ENCODE results near the gene ATP11A.

Gene ATP11A

GRCh38 chr13:112692586-112692985 is 2.7 kb downstream of the ATP11A start:
- no peak for DNase-seq (ENCODE audit: low read depth)
- TF ChIP-seq, protein P1, sequence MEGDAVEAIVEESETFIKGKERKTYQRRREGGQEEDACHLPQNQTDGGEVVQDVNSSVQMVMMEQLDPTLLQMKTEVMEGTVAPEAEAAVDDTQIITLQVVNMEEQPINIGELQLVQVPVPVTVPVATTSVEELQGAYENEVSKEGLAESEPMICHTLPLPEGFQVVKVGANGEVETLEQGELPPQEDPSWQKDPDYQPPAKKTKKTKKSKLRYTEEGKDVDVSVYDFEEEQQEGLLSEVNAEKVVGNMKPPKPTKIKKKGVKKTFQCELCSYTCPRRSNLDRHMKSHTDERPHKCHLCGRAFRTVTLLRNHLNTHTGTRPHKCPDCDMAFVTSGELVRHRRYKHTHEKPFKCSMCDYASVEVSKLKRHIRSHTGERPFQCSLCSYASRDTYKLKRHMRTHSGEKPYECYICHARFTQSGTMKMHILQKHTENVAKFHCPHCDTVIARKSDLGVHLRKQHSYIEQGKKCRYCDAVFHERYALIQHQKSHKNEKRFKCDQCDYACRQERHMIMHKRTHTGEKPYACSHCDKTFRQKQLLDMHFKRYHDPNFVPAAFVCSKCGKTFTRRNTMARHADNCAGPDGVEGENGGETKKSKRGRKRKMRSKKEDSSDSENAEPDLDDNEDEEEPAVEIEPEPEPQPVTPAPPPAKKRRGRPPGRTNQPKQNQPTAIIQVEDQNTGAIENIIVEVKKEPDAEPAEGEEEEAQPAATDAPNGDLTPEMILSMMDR (conservative IDR thresholded peaks at IDR 0.05; ENCODE audit: low read depth, low read length): no peak
- H3K4me3 ChIP-seq (ENCODE audit: low read depth, low read length): no peak overlapping the region

DNA sequence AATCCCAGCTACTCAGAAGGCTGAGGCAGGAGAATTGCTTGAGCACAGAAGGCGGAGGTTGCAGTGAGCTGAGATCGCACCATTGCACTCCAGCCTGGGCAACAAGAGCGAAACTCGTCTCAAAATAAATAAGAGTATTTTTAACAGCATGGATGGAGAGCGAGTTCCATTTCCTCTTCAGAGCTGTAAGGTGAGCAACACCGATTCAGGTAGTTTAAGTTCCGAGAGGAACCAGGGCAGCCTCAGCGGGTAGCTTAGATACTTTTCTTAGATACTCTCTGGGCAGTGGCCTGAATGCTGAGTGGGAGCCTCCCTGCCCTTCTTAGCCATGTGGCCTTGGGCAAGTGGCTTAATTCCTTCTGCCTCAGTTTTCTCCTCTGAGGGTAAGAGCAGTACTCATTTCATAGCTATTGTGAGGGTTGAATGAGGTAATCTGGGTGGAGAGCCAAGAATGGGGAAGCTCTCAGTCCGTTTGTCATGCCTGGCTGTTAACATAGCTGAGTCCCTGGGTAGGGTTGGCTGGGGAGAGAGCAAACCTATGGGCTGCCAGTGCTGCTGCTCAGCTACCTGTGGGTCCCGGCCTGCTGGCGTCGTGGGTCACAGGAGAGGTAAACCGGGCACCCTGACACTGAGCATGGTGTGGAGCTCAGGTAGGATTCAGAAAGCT is 4.1 kb downstream of the ATP11A start:
- no peak overlapping the region for H3K4me3 ChIP-seq (ENCODE audit: low read depth, low read length)
- TF ChIP-seq, protein P1 (conservative IDR thresholded peaks at IDR 0.05; ENCODE audit: low read depth, low read length): no peak
- DNase-seq (ENCODE audit: low read depth): peak; percentile 65

GRCh38 chr13:112695121-112695520 is 5.3 kb downstream of the ATP11A start:
- no peak overlapping the region for H3K4me3 ChIP-seq (ENCODE audit: low read depth, low read length)
- TF ChIP-seq, protein P1 (conservative IDR thresholded peaks at IDR 0.05; ENCODE audit: low read depth, low read length): no peak
- no peak for DNase-seq (ENCODE audit: low read depth)

GRCh38 chr13:112696001-112696868 is 6.4 kb downstream of the ATP11A start:
- H3K4me3 ChIP-seq (ENCODE audit: low read depth, low read length): no peak overlapping the region
- DNase-seq (ENCODE audit: low read depth): no peak
- TF ChIP-seq, protein P1 (conservative IDR thresholded peaks at IDR 0.05; ENCODE audit: low read depth, low read length): no peak

GRCh38 chr13:112696869-112697465 is 7.1 kb downstream of the ATP11A start:
- TF ChIP-seq, protein P1 (conservative IDR thresholded peaks at IDR 0.05; ENCODE audit: low read depth, low read length): no peak
- DNase-seq (ENCODE audit: low read depth): no peak
- H3K4me3 ChIP-seq (ENCODE audit: low read depth, low read length): no peak overlapping the region

DNA sequence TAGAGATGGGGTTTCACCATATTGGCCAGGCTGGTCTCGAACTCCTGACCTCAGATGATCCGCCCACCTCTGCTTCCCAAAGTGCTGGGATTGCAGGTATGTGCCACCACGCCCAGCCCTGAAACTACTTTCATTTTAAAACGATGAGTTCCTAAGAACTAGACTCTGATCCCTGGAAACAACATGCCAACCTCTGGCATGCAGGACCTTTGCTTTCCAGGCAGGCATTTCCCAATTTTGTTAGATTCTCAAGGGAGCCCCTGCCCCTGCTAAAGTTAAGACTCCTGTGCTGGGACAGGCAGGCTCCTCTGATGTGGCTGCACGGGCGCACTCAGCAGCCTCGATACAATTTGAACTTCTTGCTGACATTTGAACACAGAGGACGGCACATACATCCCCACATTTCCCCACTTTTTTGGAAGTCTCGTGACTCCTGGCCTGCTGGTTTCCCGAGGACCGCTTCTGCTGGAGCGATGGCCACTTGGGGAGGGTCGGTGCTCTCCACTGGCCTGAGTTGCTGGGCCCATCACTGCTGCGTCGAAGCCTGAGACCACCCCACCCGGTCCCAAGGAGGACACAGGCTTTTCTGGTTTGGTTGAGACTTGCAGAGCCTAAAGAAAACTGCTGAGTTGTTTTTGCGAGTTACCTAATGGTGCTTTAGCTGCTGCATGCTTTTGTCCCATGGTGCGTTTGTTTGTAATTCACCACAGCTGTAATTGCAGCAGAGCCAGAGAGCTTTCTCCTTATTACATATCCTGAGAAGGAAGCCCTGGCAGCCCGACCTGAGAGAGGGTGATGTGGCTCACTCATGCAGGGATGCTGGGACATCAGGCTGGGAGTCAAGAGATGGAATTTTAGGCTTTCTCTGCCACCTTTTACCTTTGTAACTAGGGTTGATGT is 8.2 kb downstream of the ATP11A start:
- no peak overlapping the region for H3K4me3 ChIP-seq (ENCODE audit: low read depth, low read length)
- TF ChIP-seq, protein P1 (conservative IDR thresholded peaks at IDR 0.05; ENCODE audit: low read depth, low read length): no peak
- DNase-seq (ENCODE audit: low read depth): peak; percentile 29
